DMS114 treated with DMSO at 0.1 percent for 48 hours (cell line): ENCODE measurements around the gene TRAFD1.

Experiments used
- DNase-seq: peaks from one replicate; lab custom pipeline; 2025; ENCODE audit not compliant: unreplicated experiment; lab: John Stamatoyannopoulos, UW

TRAFD1 gene

GRCh38 chr12:112175361-112176155 lies 50.2 kb downstream of the TRAFD1 start:
- no peak for DNase-seq

- no peak for DNase-seq
These were observed 51.1 kb downstream of the TRAFD1 start for GRCh38 chr12:112176321-112177010.

DNA sequence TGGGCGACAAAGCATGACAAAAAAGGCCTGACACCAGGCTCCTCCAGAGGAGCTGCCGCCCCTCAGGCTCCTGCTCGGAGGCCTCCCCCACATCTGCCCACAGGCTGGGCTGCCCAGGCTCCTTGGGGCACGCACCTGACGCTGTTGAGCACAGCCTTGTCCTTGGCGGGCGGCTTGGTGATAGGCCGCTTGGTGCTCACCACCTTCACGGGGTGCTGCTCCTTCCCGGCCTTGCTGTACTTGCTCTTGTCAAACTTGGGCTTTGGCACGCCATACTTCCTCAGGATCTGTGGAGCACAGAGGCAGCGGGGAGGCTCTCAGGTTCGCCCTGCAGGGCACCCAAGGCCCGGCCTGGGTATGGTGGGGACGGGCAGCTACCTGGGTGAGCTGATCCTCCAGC lies 53.4 kb downstream of the TRAFD1 start:
- no peak for DNase-seq

GRCh38 chr12:112179341-112179740 lies 54.0 kb downstream of the TRAFD1 start:
- no peak for DNase-seq

DNA sequence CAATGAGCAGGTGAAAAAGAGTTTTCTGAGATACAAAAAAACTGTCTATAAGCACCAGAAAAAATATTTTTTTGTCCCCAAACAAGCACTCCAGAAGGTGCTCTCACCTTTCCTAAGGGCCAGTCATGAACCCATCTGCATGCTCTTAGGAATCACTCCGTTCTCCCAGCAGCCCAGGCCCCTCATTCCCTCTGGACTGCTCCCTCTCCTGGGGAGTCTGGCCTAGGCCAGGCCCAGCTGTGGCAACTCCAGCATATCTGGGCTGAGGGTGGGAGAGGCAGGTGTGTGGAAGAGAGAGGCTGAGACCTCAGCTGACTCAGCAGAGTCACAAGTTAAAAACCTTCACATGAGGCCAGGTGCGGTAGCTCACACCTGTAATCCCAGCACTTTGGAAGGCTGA lies 54.6 kb downstream of the TRAFD1 start:
- no peak for DNase-seq

GRCh38 chr12:112180422-112180821 lies 55.1 kb downstream of the TRAFD1 start:
- no peak for DNase-seq

GRCh38 chr12:112182499-112182898 lies 57.1 kb downstream of the TRAFD1 start:
- DNase-seq, result no peak

DNA sequence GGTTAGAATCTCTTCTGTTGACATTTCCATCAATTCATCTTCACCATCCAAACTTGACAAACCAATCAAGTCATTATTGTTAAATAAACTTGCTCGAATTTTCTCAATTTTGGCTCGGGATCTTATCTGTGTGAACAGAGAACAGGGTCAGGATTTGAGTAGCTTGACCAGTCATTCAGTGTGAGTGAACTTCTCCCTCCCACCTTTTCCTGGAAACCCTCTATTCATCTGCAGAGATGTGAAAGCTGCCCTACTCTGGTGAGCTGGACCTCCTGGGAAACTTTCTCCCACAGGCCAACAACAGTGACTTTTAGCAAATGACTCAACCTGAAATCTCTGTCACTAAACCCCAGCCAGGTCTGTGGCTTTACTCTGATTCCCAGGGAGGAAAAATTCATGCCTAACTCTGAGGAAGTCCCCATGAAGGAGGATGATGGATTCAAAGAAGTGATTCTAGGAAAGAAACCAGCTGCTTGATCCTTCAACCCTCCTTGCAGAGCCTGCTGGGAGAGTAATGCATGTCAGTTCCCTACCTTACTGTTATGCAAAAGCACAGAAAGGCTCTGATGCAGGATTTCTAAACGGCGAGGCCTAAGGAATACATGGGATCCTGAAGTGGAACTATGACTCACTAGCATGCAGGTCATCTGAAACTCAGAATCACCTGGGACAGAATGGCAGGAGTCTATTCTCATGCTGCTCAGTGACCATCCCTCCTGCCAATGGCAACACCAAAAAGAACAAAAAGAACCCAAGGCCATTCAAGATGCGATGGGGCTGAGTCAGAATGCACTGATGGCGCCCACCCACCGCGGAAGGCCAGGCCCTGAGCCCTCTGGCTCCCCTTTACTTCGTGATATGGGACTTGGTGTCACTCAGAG lies 58.0 kb downstream of the TRAFD1 start:
- no peak for DNase-seq

DNA sequence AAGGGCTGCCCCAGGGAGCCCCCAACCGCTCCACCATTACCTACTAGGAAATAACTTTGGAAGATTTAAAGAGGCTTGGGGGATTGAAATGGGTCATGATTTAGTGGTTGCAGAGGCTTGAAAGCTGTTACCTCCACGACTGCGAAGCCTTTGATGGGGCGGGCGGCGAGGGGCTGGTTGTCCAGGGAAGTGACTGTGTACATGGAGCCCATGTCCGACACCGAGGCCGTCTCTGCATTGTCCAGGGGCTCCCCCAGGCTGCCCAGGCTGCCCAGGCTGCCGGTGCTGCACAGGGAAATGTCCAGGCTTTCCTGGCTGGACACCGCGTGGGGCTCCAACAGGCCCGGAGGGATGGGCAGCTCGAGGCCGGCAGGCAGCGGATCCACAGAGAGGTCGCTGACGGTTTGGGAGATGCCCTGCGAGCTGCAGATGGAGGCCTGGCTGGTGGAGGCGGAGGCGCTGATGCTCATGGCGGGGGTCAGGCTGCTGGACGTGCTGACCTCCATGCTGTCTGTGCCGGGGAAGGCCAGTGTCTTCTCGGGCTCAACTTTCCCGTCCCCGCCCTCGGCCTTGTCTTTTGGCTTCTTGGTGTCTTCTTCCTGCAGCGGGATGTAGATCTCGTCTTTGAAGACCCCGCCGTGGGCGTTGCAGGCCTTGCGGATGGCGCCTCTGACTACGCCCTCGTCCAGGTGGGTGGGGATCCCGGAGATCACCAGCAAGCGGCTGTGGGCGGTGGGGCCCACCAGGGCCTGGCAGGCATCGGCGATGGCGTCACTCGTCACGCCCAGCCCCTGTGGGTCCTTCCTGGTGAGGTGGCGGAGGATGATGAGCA lies 58.9 kb downstream of the TRAFD1 start:
- no peak for DNase-seq

DNA sequence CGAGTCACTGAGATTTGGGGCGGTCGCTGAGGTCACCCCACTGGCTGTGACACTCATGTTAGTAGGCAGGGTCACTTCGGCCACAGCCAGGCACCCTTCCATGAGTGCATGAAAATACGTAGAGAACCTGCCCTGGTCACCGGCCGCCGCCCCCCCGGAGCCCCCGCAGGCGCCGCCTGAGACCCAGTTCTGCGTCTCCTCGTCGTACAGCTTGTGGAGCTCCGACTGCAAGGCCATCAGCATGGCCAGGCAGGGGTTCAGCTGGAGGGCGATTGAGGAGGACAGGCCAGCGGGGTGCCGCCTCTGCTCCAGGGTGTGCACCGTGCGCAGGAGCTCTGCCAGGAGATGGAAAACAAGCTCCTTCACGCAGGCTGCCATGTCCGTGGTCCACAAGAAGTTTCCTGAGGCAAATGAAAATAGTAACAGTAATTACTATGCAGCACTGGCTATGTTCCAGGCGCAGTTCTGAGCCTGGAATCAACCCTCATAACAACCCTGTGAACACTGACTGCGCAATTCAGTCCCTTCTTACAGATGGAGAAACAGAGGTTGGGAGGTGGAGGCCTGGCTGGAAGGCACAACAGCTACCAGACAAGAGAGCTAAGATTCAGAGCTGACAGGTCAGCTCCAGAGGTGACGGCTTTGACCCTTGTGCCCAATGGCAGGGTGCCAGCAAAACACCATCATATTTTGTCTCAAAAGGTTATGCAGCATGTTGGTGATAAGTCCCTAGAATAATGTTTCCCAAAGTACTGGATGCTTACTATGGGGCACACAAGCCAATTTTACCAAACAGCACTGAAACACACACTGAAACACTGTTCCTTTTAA lies 59.9 kb downstream of the TRAFD1 start:
- no peak for DNase-seq

GRCh38 chr12:112188130-112188830 lies 62.9 kb downstream of the TRAFD1 start:
- no peak for DNase-seq

DNA sequence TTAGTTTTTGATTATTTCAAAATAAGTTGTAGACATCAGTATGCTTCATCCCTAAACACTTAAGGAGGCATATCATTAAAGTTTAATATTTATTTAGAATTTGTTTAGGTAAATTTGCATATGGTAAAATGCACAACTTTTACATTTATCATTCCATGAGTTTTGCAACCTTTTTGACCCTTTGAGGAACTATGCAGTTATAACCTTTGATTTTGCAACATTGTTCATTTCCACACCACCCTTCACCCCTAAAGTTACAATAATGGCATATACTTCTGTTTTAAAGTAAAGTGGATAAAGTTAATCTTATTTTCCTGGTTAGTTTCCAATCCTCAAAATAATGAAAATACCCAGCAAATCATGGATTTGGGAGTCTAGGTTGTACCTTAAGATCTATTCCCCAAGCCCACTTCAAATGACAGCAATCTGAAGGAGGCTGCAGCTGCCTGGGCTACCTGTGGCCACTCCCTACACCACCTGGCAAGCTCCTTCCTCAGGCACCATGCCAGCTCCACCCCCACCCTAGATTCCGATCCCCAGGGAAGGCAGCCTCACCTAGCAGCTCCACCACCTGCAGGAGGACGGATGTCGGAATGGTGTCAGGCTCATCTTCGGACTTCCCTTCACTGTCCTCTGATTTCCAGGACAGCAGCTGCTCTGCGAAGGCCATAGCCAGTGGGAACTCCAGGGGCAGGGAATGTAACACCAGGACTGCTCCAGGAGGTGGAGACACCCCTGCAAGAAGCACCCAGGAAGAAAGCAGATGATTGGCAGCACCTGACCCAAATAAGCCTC lies 65.1 kb downstream of the TRAFD1 start:
- no peak for DNase-seq

DNA sequence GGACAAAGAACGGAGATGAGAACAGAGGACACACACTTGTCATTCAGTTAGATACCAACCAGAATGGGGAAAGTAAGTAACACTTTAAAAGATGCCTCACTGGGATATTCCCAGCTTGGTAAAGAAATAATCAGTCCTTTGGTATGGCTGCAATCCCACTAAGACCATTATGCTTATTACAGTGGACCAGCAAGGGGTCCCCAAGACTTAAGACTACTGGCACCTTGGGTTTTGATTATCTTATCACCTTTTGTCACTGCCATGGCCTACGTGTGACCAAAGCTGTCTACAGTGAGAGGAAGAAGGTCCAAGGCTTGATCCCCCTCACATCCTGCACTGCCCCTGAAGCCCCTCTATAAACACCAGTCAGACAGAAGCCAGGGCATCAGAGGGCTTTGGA lies 65.8 kb downstream of the TRAFD1 start:
- no peak for DNase-seq

DNA sequence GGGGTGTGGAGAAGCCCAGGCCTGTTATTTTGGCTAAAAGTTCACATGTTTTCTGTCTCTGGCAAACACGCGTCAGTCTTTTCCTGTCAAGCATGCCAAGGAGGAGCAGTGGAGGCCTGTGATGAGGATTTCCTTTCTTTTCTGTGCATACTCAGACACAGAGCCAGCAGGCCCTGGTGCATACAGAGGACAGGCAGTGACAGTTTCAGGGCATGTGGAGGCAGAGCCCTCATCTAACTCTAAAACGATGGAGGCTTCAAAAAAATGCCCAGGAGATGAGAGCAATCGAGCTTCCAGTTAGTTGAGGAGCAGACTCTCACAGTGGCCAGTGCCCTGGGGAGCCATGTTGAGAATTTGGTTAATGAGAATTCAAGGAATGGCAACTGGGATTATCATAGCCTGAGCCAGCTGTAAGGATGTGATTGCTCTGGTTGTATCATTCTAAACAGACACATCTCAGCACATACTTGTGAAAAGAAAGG lies 66.5 kb downstream of the TRAFD1 start:
- DNase-seq, result no peak

DNA sequence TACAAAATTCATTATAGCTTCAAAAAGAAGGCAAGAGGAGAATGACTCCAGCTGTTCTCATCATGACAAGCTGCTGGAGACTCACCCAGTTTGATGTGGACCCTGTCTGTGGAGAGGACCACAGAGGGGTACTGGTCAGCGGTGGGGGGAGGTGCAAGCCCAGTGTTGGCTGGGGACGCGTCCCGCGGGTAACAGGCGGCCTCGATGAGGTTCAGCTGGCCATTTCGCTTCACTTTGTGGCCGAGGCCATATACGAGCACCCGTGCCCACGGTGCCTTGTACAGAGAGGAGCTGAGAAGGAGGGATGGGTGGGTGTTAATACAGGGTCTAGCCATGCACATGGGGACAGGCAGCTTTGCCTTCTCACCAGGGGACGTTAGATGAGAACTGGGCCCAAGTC lies 67.1 kb downstream of the TRAFD1 start:
- no peak for DNase-seq

- DNase-seq, result no peak
These were observed 69.4 kb downstream of the TRAFD1 start for GRCh38 chr12:112194601-112195247.

DNA sequence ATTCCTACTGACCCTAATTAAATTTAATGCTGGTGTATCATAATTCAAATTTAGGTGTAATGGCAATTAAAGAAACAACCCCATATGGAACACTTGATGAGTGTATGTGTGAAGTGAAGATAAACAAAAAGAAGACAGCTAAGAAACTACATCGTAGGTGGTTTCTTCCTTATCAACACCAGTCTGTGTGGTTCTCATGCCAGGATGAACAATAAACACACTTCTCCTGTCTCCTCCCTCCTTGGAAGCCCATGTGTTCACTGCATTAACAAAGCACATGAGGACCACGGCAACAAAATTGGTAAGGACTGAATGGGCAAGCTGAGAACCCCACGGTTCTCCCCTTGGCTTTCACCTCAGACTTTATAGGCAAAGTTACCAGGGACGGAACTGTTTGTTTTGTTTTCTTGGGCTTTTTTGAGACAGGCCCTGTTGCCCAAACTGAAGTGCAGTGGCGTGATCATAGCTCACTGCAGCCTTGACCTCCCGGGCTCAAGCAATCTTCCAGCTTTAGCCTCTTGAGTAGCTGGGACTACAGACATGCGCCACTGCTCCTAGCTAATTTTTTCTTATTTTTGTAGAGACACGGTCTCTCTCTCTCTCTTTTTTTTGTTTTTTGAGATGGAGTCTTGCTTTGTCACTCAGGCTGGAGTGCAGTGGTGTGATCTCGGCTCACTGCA lies 71.0 kb downstream of the TRAFD1 start:
- DNase-seq, result no peak
